ENCODE data around the gene DLG2.

Gene DLG2

DNA sequence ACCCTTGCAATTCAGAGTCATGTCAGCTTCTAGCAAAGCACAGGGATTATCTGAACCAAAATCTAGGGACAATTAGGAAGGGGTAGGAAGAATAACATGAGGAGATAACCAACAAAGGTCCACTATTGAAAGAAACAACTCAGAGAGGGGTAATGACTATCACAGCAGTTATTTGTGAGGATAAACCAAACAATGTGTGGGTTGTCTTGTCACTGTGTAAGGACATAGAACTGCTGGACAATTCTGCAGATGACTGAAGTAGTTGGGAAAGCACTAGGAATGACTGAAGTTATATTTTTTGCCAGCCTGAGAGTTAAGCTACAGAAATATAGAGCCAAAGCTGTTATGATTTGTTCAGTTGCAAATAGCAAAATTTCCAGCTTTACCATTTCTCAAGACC, 1482.6 kb downstream of the DLG2 start:
- ChIA-PET CTCF (no interaction called here), POLR2A (no interaction called here)
- no peak for DNase-seq (ENCODE audit: low read depth, low spot score)
- H3K4me3 ChIP-seq (ENCODE audit: low read depth, low read length), result no peak overlapping the region
- TF ChIP-seq, protein P1, sequence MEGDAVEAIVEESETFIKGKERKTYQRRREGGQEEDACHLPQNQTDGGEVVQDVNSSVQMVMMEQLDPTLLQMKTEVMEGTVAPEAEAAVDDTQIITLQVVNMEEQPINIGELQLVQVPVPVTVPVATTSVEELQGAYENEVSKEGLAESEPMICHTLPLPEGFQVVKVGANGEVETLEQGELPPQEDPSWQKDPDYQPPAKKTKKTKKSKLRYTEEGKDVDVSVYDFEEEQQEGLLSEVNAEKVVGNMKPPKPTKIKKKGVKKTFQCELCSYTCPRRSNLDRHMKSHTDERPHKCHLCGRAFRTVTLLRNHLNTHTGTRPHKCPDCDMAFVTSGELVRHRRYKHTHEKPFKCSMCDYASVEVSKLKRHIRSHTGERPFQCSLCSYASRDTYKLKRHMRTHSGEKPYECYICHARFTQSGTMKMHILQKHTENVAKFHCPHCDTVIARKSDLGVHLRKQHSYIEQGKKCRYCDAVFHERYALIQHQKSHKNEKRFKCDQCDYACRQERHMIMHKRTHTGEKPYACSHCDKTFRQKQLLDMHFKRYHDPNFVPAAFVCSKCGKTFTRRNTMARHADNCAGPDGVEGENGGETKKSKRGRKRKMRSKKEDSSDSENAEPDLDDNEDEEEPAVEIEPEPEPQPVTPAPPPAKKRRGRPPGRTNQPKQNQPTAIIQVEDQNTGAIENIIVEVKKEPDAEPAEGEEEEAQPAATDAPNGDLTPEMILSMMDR (IDR thresholded peaks at IDR 0.05; ENCODE audit: insufficient read depth, low read length, missing control alignments), result no peak

DNA sequence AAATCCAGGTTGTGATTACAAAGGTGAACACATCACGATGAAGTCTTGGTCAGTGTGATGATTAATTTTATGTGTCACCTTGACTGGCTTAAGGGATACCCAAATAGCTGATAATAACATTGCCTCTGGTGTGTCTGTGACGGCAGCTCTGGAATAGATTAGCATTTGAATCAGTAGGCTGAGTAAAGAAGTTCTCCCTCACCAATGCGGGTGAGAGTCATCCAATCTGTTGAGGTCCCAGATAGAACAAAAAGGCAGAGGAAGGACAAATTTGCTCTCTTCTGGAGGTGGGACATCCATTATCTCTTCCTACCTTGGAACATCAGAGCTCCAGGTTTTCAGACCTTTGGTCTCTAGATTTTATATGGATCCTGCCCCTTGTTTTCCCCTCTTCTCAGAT, 1484.7 kb downstream of the DLG2 start:
- POLR2A ChIA-PET, result no interaction called here
- CTCF ChIA-PET, result no interaction called here
- TF ChIP-seq, protein P1 (IDR thresholded peaks at IDR 0.05; ENCODE audit: insufficient read depth, low read length, missing control alignments), result no peak
- no peak overlapping the region for H3K4me3 ChIP-seq (ENCODE audit: low read depth, low read length)
- DNase-seq (ENCODE audit: low read depth, low spot score), result no peak

DNA sequence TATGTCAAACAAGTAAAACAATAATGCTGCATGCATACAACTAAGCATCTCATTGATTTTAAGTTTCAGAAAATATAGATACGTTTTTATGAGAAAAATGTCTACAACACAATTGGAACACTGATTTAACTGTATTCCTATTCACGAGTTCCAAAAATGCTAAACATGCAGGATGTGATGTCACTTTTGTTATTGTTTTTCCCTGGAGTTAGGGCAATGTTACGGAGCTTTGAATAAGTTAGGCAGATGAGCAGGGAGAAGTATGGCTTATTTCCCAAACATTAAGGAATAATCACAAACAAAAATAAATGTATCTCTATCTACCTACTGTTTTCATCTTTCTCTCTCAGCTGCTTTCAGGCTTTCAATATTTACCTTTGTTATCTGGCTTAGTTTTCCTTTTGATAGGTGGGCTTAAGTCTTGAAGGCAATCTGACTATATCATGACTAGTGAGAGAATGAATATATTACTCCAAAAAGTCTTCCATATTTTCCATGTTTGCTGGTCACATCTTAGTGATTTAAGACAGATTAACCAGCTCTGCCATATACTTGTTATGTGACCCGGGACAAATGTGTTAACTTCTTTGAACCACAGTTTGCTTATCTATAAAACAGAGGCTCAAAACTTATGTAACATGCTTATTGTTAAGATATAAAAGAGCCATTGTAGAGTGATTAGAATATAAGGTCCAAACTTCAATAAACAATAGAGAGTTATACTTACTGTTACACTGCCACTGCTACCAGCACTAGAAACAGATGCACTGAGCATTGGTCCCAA, 1486.6 kb downstream of the DLG2 start:
- TF ChIP-seq, protein P1 (IDR thresholded peaks at IDR 0.05; ENCODE audit: insufficient read depth, low read length, missing control alignments), result no peak
- H3K4me3 ChIP-seq (ENCODE audit: low read depth, low read length), result no peak overlapping the region
- no peak for DNase-seq (ENCODE audit: low read depth, low spot score)
- ChIA-PET POLR2A (no interaction called here), CTCF (no interaction called here)

DNA sequence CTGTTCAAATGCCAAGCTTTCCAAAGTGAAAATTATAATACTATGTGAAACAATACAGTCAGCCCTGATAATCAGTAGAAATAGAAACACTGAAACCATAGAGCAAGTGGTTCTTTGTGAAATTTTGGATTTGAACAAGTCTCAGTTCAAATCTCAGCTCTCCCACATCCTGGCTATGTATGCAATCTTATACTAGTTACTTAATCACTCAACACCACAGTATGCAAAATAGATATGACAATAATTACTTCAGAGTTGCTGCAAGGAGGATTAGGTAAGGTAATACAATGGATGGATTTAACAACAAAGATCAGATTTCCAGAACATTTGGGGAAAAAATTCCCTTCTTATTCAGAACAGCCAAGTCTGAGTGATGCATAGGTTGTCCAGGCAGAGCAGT, 1489.2 kb downstream of the DLG2 start:
- no peak overlapping the region for H3K4me3 ChIP-seq (ENCODE audit: low read depth, low read length)
- ChIA-PET POLR2A (no interaction called here), CTCF (no interaction called here)
- TF ChIP-seq, protein P1 (IDR thresholded peaks at IDR 0.05; ENCODE audit: insufficient read depth, low read length, missing control alignments), result no peak
- DNase-seq (ENCODE audit: low read depth, low spot score), result no peak

DNA sequence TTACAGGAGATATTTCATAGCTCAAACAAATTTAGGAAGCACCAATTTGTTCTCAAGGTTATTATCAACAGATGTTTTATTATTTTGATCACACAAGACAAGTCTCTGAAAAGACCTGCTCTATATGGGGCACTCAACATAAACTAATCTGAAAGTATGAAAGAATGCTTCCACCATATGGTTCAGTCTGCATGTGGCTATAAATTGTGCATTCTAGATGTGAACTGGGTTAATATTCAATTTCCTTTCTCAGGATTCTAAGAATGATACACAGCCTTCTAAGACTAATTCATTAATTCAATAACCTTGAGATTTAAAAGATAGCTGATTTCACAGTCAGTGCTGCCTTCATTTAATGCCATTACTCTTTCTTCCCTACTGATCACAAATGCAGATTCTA, 1489.6 kb downstream of the DLG2 start:
- ChIA-PET CTCF (no interaction called here), POLR2A (no interaction called here)
- TF ChIP-seq, protein P1 (IDR thresholded peaks at IDR 0.05; ENCODE audit: insufficient read depth, low read length, missing control alignments), result no peak
- no peak for DNase-seq (ENCODE audit: low read depth, low spot score)
- no peak overlapping the region for H3K4me3 ChIP-seq (ENCODE audit: low read depth, low read length)

DNA sequence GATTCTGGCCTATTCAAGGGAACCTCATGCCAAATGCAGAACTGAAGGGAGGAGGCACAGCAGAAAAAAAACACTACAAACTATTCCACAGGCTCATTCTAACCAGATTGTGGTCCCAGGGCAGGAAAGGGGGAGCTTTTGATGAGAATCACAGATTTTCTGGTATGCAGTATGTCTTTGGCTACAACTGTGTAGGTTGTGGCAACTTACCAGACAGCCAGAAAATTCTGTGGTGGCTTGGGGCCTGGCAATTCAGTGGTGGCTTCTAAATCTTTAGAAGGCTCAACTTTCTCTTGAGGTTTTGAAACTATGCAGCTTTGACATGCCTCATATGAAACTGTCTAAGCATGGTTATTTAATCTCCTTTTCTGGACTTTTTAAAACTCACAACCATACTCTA, 1490.2 kb downstream of the DLG2 start:
- DNase-seq (ENCODE audit: low read depth, low spot score), result no peak
- CTCF ChIA-PET, result no interaction called here
- POLR2A ChIA-PET, result no interaction called here
- TF ChIP-seq, protein P1 (IDR thresholded peaks at IDR 0.05; ENCODE audit: insufficient read depth, low read length, missing control alignments), result no peak
- H3K4me3 ChIP-seq (ENCODE audit: low read depth, low read length), result no peak overlapping the region
